Erythroblast (primary cell): Measurements from ENCODE around the gene RALB.

ENCODE experiments used
- GATA1 ChIP-seq: IDR thresholded peaks from 2 replicates; pipeline ENCODE4 v1.6.1; 2011; ENCODE audit warnings: low read depth, mild to moderate bottlenecking, control low read depth, low read length, moderate library complexity
- POLR2A ChIP-seq: IDR thresholded peaks from 2 replicates; pipeline ENCODE4 v1.6.1; 2011; ENCODE audit warnings: mild to moderate bottlenecking, low read length

DNA sequence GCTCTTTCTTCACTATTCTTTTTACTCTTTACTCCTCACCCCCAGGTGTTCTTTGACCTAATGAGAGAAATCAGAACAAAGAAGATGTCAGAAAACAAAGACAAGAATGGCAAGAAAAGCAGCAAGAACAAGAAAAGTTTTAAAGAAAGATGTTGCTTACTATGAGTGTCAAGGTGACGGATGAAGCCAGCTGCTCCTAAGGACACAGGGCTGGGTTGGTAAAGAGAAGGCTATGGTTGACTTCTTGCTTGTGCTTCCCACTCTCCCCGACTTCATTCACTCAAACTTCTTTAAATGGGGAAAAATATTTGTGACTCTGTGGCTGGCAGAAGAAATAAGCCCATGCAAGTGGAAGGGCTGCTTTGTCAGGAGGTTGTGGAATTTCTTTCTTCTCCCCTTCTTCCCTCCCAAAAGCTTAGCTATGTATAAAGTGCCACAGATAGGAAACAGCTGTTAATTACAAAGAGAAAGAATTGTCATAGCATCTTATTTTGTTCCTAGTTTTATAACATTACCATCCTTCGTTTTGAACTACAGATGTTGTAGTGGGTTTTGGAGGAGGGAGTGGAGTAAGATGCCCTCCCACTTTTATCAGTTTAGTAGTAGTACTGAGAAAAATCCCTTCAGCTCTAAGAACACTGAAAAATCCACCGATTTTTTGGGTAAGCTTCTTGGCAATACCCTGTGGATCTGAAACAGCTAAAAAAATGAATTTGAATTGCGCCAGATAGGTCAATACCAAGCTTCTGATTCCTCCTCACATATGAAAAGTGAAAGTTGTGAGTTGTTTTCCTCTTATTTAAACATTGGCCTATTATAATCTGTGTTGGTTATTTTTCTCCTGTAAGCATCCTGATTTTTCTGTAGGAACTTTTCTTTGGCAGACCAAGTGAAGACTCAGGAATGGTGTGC is 40.7 kb downstream of the RALB start:
- TF ChIP-seq POLR2A (no peak), GATA1 (no peak)
